Hypothalamus (tissue), 51 donors: ENCODE measurements around the gene CABP1.

Source experiments
- DNase-seq, 51 donors: peaks; one replicate each; lab custom pipeline; 2025; lab: John Stamatoyannopoulos, UW

Gene CABP1

DNA sequence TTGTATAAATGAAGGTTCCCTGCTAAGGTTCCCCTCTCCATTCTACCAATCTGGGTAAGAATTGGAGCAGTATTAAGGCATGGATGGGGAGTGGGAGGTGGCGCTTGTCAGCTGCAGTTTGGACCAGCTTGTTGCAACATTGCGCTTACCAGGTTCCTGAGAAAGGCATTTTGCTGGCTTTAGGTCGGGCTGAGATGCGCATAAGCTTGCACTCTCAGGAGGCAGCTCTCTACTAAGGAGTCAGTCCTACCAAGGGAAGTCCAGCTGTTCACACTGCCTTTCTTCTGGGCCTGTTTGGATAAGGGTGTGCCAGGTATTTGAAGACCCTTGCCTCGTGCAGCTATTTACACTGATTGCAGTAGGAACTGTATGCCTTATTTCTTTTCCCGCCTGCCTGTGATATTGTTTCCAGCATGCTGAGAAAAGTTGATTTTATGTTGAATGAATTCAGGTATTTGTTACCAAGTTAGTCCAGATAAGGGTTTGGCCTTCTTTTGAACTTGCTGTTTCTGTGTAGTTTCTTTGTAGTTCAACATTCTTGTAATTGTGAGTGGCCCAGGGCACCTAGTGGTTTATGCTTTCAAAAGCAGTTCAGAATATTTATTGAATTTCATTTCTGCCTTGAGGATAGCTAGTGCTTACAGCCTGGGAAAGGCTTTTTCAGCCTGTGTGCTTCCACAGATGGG lies 49.1 kb downstream of the CABP1 start:
- no peak for DNase-seq

DNA sequence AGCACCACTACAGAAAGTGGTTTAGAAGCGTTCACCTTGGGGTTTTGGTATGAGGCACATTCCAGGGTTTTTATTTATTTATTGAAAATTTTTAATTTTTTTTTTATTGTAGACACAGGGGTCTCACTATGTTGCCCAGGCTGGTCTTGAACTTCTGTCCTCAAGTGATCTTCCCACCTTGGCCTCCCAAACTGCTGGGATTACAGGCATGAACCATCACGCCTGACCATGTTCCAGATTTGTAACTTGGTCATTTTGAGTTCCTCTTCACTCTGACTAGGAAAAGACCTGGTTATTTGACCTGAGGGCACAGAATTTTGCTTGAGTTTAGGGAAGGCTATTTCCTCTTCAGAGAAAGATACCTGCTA lies 49.6 kb downstream of the CABP1 start:
- DNase-seq, result no peak

DNA sequence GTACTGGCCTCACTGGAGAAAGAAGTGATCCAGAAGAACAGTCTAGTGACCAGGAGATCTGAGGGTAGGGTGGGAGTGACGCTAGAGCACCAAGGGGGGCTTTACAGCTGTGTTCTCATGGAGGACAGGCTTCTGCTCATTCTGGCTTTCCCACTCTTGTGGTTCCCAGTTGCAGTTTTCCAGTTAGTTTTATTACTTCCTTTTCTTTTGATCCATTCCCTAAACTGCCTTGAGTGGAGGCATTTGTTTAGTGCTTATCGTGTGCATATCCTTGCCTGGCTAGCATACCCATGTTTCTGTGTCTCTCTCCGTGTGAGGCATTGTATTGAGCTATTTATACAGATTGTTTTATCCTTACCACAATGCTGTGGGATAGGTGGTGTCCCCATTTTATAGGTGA lies 50.6 kb downstream of the CABP1 start:
- no peak for DNase-seq

DNA sequence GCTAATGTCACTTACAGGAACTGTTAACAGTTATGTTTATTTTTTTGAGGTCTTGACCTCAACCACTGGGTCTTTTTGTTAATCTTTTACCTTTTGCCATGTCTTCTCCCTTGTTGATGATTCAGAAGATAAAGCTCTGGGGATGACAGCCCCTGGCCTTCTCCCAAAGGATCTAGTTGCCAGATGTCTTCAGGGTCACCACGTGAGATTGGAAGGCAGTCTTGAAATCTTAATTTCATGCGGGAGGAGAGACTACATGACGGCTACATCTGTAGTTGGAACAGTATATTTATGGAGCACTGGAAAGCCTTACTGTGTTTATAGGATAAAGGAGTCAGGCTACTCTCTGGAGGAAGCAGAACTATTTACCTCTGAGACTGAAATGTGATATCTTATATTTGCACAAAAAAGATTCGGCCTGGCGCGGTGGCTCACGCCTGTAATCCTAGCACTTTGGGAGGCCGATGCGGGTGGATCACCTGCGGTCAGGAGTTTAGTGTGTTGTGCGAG lies 52.2 kb downstream of the CABP1 start:
- no peak for DNase-seq

DNA sequence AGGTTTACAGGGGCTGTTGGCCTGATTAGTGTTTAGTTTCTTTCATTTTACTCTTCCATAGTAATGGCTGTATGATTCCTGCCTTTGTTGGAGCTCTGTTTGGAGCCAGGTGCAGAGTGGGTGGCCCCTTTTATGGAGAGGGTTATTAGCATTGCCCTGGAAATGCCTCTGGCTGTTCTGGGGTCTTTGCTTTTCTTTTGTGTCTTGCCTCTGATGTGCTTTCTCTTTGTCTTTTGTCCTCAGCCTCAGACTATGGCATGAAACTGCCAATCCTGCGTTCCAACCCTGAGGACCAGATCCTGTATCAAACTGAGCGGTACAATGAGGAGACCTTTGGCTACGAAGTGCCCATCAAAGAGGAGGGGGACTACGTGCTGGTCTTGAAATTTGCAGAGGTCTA lies 53.4 kb downstream of the CABP1 start:
- DNase-seq, result peak in 1 of 51 donors; percentile 9

DNA sequence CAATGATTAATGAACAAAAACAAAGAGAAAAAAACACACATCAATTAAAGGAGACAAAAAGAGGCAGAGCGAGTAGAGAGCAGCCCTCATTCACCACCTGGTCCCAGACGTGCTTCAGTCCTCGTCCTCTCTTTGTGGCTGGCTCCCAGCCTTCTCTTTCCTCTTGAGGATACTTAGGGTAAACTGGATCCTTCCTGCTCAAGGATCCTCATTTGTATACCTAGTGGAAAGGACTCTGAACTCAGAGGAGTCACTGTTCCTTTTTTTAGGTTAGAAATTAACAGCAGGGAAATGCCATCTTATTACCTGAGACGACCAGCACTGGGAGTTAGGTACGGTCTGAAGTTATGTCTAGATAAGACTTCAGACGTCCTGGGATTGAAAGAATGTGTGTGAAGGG lies 56.2 kb downstream of the CABP1 start:
- DNase-seq, result no peak

DNA sequence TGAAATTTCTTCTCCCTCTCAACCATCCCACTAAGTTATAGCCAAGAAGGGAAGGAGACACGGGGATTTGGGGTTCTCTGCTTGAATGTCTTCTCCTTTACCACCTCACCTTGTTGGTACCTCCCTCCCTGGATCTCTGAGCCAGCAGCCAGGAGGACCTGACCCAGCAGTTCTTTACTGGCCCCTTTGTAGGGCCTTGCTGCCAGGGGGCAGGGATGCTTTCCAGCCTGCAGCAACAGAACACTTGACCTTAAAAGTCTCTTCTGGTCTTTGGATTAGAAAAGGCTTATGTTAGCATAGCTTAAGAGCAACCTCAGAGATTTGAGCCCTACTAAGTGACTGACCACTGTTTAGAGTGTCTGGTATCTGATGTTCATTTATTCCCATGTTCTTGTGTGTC lies 56.9 kb downstream of the CABP1 start:
- no peak for DNase-seq

DNA sequence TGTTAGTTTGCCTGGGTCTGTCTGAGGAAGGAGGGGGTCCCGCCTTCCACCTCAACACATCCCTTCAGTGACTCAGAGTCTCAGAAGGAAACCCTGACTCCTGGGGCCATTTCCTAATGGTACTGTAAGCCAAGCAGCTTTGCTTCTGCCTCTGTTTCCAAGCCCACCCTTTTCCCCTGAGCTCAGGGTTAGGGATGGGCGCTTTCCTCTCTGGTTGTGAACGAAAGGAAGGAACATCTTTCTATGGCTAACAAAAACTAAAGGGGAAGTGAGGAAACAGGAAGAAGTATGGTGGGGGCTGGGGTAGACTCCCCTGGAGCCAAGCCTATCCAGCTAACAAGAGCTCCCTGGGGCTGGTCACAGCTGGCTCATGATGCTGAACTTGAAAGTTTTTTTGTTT lies 58.2 kb downstream of the CABP1 start:
- DNase-seq, result no peak

DNA sequence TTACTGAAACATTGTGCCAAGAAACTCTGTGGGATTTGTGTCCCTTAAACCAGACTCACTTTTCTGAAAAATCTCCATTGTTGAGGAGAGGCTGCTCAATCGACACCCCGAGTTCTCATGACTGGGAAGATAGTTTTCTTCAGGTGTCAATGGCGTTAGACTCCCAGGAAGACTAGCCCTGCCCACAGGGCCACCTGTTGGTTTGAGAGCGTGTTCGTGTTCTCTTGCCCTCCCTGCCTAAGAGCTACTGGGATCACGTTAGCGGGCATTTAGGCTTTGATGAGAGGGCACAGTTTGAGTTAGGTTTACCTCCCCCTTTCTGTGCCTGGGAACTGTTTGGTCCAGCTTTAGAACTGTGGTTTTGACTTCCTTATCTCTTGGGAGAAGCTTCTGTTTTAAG lies 59.1 kb downstream of the CABP1 start:
- no peak for DNase-seq

DNA sequence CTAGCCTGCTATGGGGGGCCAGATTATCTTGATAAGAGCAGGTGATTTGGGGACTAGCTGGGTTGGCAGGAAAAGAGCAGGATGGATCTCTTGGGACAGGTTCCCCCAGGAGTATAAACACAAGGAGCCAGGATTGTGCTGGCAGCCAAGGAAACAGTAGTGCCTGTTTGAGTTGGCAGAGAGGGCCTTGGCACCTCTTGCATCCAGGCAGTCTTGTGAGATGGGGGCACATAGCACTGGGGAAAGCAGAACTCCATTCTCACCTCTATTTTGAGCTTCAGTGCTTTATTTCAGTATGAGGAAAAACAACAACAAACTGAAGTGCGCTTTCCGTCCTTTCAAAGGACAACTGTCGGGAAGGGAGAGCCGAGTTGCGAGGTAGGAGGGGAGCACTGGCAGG lies 60.5 kb downstream of the CABP1 start:
- peak in 3 of 51 donors; percentile 8 to 30 (median 10) for DNase-seq

DNA sequence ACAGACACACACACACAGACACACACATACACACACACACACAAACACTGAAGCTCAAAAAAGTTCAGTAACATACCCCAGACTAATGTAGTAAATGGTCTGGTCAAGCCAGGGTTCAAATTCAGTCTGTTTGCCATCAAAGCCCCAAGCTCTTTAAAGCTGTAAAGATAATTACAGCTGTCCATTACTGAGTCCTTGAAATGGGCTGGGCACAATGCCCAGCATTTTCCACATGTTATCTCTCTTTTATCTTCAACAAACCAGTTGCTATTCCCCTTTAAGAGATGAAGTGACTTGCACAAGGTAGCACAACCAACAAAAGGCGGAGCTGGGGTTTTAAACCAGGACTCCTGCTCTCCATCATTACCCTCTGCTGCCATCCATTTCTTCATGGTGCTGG lies 62.2 kb downstream of the CABP1 start:
- no peak for DNase-seq

DNA sequence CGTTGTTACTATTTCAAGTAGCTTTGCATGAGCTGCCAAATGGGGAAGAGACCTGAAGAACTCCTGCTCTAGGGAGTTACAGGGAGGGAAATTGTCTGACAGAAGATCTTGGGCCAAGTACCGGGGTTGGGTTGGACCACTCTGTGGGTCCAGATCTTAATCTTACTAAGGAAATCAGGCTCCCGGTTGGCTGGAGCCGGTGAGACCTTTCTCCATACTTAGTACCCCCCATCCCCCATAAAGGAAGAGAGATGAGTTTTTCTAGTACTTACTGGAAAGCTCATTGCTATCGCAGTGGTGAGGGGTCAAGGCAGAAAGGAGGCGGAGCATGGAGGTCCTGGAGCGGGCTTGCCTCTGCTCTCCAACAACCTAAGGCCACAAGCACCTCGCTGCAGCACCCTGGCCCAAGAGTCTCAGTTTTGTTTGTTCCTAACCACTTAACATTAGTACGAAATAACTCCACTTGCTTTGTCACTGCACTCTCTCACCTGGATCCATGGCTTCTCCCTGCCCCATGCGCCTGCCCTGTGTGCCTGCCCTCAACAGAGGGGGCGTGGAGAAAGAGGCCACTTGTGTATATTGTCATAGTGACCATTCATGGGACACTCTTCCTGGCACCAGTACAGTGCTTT lies 63.0 kb downstream of the CABP1 start:
- no peak for DNase-seq

DNA sequence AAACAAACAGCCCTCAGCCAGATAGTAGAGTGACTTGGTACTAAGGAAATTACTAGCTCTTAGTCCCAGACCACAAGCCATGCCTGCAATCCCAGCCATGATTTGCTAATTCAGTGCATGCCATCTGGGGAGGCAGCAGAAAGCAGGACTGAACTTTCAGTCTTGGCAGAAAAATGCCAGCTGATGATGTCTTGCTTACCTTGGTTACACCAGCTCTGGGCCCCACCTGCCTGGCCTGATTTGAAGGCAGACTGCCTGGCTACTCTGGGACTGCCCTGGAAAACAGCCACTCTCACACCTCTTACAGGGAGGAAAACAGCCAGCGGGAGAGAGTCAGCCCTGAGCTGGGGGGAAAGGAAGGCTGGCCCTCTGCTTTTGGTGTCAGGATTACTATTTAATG lies 65.2 kb downstream of the CABP1 start:
- no peak for DNase-seq

DNA sequence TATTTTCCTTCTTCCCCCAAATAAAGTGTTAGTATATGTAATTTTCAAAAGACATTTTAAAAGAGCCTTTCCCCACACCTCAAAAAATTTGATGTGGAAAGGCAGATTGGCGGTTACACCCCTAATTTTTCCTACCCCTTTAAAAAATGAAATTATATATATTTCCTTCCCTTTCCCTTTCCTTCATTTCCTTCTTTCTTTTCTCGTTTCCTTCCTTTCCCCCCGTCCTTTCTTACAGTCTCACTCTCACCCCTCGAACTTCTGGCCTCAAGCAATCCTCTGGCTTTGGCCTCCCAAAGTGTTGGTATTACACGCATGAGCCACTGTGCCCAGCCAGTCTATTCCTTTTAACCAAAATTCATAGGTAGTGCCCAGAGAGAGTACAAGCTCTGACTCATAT lies 65.6 kb downstream of the CABP1 start:
- no peak for DNase-seq

DNA sequence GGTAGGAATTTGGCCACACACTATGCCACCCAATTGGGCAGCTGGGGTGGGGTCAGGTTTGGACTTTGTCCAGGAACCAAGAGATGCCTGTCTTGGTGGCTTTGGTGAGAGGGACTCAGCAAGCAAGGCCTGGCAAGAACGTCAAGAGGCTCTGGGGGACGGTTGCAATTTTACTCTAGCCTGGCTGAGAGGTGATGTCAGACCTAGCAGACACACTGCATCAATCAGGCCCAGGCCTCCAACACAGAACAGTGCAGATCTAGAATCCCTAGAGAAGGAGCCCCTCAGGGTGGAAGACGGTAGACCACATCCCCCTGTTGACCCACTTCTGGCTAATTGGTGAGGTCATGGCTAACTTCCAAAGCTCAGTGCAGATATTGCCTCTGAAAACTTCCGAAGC lies 68.2 kb downstream of the CABP1 start:
- DNase-seq, result no peak

DNA sequence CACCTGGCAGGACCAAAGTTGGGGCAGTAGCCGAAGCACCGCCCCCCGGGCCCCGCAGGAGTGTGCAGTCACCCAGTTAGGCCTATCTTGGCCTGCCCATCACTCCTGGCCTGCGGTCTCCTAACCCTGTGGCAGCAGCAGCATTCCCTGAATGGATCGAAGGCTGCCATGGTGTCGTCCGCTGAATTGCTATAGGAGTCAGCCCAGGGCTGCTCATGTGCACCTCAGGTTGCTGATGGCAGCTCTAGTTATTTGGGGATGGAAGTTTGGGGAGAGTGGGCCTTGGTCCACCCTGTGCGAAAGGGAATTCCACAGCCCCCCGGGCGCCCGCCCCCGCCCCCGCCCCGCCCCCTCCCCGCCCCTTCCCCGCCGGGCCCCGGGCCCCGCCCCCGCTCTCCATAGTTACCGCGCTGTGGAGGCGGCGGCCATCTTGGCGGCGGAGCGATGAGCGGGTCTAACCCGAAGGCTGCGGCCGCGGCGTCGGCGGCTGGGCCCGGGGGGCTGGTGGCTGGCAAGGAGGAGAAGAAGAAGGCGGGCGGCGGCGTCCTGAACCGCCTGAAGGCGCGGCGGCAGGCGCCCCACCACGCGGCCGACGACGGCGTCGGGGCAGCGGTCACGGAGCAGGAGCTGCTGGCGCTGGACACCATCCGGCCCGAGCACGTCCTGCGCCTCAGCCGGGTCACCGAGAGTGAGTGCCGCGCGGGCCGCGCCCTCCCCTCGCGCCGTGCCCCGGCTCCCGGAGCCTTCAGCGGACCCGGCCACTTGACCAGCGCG lies 69.8 kb downstream of the CABP1 start, which contains the start of gene UNC119B:
Gene UNC119B (plus strand): TSS at position 428 of the 774 bp plus-strand sequence. CDS start 17 bp downstream, at position 445.
- peak in 48 of 51 donors; percentile 12 to 79 (median 56) for DNase-seq

DNA sequence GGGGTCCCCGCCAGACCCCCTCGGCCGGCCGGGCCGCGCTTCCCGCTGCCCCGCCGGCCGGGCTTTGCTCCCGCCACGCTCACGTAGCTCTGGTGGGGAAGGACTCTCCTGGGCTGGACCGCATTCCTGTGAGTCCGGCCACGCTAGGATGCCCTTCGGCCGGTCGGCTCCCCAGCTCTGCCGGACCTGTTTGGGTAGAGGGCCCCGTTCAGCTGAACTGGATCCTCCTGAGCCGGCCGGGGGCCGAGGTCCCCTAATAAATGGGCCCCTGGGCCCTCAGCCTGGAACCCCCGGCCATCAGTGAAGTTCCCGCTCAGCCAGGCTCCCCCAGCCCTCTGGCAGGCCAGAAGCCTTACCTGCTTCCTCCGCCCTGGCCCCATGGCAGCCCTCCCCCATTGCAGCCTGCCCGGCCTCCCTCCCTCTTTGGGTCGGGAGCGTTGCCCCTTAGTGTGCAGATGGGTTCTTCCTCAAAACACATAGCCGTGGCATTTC lies 70.4 kb downstream of the CABP1 start:
- DNase-seq, result peak in 14 of 51 donors; percentile 11 to 52 (median 23)

DNA sequence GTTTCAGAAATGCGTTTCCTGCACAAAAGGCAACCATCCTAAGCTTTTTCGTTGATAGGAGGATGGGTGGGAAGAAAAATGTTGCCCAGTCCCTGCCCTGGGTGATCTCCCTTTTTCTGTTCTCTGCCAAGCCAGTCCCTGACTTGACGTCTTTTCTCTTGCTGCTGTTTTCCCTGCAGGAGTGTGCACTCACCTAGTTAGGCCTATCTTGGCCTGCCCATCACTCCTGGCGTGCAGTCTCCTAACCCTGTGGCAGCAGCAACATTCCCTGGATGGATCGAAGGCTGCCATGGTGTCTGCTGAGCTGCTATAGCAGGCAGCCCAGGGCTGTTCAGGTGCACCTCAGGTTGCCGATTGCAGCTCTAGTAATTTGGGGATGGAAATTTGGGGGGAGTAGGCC lies 71.0 kb downstream of the CABP1 start:
- DNase-seq, result peak in 4 of 51 donors; percentile 6 to 35 (median 27)

DNA sequence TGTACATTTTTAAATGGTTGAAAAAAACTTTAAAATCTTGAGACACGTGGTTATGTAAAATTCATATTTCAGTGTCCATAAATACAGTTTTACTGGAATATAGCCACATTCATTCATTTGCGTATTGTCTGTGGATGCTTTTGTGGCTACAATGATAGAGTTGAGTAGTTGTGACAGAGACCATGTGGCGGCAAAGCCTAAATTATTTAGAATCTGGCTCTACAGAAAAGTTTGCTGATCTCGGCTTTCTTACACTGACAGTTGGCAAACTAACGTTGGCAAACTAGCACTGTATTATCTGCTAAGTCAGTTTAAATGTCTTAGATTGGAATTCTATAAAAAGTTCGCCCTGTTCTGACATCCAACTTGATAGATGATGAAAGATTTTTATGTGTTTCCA lies 72.2 kb downstream of the CABP1 start:
- no peak for DNase-seq

DNA sequence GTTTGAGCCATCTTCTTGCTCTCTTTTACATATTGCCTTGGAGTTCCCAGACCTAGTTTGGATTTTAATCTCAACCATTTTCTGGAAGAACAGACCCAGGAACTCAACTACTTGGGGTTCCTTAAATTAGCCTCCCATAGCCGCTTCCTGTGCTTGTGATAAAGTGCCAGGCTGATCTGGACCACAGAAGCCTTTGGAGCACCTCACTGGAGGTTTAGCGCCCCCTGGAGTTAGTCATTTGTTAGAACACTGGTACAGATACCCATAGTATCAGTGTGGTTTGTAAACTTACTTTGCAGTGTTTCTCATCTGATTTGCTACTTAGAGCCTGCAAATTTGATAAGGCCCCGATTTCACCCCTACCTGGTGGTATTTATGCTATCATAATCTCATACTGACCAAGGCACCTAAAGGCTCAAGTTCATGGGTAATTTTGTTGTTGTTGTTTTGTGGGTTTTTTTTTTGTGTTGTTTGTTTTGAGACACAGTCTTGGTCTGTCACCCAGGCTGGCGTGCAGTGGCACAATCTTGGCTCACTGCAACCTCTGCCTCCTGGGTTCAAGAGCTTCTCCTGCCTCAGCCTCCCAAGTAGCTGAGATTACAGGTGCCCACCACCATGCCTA lies 73.5 kb downstream of the CABP1 start:
- peak in 40 of 51 donors; percentile 4 to 80 (median 50) for DNase-seq
